Neural cell (in vitro differentiated cells): ENCODE results near the gene MTHFD1. TPM values are rescaled to one million over a fixed set of nuclear protein-coding genes. Genes with fewer than 3 reads are reported as not detected.

Experiments
- H2AFZ ChIP-seq: fragments of 200-600, 300-800 bp; sonication (generic), shearing (Covaris generic); 2 replicates; pipeline ENCODE4 v1.6.0; 2014; ENCODE audit warnings: low read depth, mild to moderate bottlenecking, antibody characterized with exemption, low read length, moderate library complexity
- H3F3A ChIP-seq: fragments of 200-600 bp; shearing (Covaris generic); 2 replicates; pipeline ENCODE4 v1.6.1; 2016; ENCODE audit warnings: mild to moderate bottlenecking, moderate library complexity, mixed read lengths, antibody characterized with exemption, low read length; ENCODE audit not compliant: insufficient read depth, poor library complexity, severe bottlenecking
- H3K27ac ChIP-seq: fragments of 200-600, 300-800 bp; sonication (generic), shearing (Covaris generic); 2 replicates; pipeline ENCODE4 v1.5.1; 2014; ENCODE audit warnings: mild to moderate bottlenecking, low read length, moderate library complexity
- H3K27me3 ChIP-seq: fragments of 300-800, 200-600 bp; sonication (generic), shearing (Covaris generic); 2 replicates; pipeline ENCODE4 v1.6.0; 2014; ENCODE audit warnings: mild to moderate bottlenecking, low read depth, low read length, moderate library complexity; ENCODE audit not compliant: insufficient read depth
- H3K36me3 ChIP-seq: fragments of 300-800, 200-600 bp; sonication (generic), shearing (Covaris generic); 2 replicates; pipeline ENCODE4 v1.5.1; 2014; ENCODE audit warnings: mild to moderate bottlenecking, antibody characterized with exemption, low read length, moderate library complexity; ENCODE audit not compliant: insufficient read depth
- H3K4me2 ChIP-seq: fragments of 300-800, 200-600 bp; sonication (generic), shearing (Covaris generic); 2 replicates; pipeline ENCODE4 v1.6.0; 2014; ENCODE audit warnings: mild to moderate bottlenecking, low read length
- H3K4me3 ChIP-seq: fragments of 300-800, 200-600 bp; sonication (generic), shearing (Covaris generic); 2 replicates; pipeline ENCODE4 v1.5.1; 2014; ENCODE audit warnings: mild to moderate bottlenecking, low read length, moderate library complexity
- H3K79me2 ChIP-seq: fragments of 200-600 bp; shearing (Covaris generic); replicated peaks from 2 replicates; pipeline ENCODE4 v1.6.0; 2014; ENCODE audit warnings: mild to moderate bottlenecking, low read length, moderate library complexity; ENCODE audit not compliant: insufficient read depth
- H3K9ac ChIP-seq: fragments of 300-800, 200-600 bp; sonication (generic), shearing (Covaris generic); 2 replicates; pipeline ENCODE4 v1.6.1; 2016; ENCODE audit warnings: mild to moderate bottlenecking, low read length, mixed read lengths
- H3K9me2 ChIP-seq: fragments of 200-600 bp; shearing (Covaris generic); 2 replicates; pipeline ENCODE4 v1.6.1; 2016; ENCODE audit warnings: mild to moderate bottlenecking, low read length, mixed read lengths; ENCODE audit not compliant: insufficient read depth
- H3K9me3 ChIP-seq: fragments of 200-600, 300-800 bp; sonication (generic), shearing (Covaris generic); 2 replicates; pipeline ENCODE4 v1.6.1; 2016; ENCODE audit warnings: mild to moderate bottlenecking, mixed run types, low read length, moderate library complexity, mixed read lengths
- H4K20me1 ChIP-seq: fragments of 200-600 bp; shearing (Covaris generic); 2 replicates; pipeline ENCODE4 v1.6.1; 2016; ENCODE audit warnings: mild to moderate bottlenecking, mixed run types; ENCODE audit not compliant: insufficient read depth
- CTCF ChIP-seq: fragments of 450-650 bp; IDR thresholded peaks from 2 replicates; pipeline ENCODE4 v1.5.1; 2014; ENCODE audit warnings: antibody characterized with exemption, mild to moderate bottlenecking, moderate library complexity; ENCODE audit not compliant: poor library complexity, severe bottlenecking
- EP300 ChIP-seq: fragments of 450-650 bp; conservative IDR thresholded peaks from 2 replicates; pipeline ENCODE4 v1.6.1; 2014; ENCODE audit warnings: antibody characterized with exemption, mild to moderate bottlenecking, moderate library complexity; ENCODE audit not compliant: poor library complexity, severe bottlenecking
- EZH2 ChIP-seq: fragments of 200-600, 300-800 bp; shearing (Covaris generic), sonication (generic); IDR thresholded peaks from 2 replicates; pipeline ENCODE4 v1.6.1; 2014; ENCODE audit warnings: antibody characterized with exemption, low read length, borderline replicate concordance, mild to moderate bottlenecking; ENCODE audit not compliant: insufficient read depth, poor library complexity, severe bottlenecking
- MXI1 ChIP-seq: fragments of 450-650 bp; conservative IDR thresholded peaks from 2 replicates; pipeline ENCODE4 v1.6.1; 2014; ENCODE audit warnings: antibody characterized with exemption, mild to moderate bottlenecking; ENCODE audit not compliant: poor library complexity, severe bottlenecking
- POLR2AphosphoS5 ChIP-seq: IDR thresholded peaks from 2 replicates; pipeline ENCODE4 v1.6.1; 2012
- RAD21 ChIP-seq: fragments of 450-650 bp; conservative IDR thresholded peaks from 2 replicates; pipeline ENCODE4 v1.6.1; 2014; ENCODE audit warnings: antibody characterized with exemption, mild to moderate bottlenecking, moderate library complexity
- REST ChIP-seq: IDR thresholded peaks from 2 replicates; pipeline ENCODE4 v1.6.1; 2012; ENCODE audit warnings: borderline replicate concordance
- SMC3 ChIP-seq: fragments of 450-650 bp; conservative IDR thresholded peaks from 2 replicates; pipeline ENCODE4 v1.6.1; 2014; ENCODE audit warnings: antibody characterized with exemption, mild to moderate bottlenecking, moderate library complexity; ENCODE audit not compliant: poor library complexity
- TAF1 ChIP-seq: IDR thresholded peaks from 2 replicates; pipeline ENCODE4 v1.6.1; 2012; ENCODE audit warnings: low read depth
- polyA plus RNA-seq: library from polyadenylated mRNA; depleted of rRNA; stranded (reverse); fragments of >200 nt; gene quantifications from 2 replicates; pipeline ENCODE4 v1.2.3, GENCODE V29; 2014

MTHFD1 gene
- polyA plus RNA-seq, 1 donor from 2014 or later = 5.4 TPM

DNA sequence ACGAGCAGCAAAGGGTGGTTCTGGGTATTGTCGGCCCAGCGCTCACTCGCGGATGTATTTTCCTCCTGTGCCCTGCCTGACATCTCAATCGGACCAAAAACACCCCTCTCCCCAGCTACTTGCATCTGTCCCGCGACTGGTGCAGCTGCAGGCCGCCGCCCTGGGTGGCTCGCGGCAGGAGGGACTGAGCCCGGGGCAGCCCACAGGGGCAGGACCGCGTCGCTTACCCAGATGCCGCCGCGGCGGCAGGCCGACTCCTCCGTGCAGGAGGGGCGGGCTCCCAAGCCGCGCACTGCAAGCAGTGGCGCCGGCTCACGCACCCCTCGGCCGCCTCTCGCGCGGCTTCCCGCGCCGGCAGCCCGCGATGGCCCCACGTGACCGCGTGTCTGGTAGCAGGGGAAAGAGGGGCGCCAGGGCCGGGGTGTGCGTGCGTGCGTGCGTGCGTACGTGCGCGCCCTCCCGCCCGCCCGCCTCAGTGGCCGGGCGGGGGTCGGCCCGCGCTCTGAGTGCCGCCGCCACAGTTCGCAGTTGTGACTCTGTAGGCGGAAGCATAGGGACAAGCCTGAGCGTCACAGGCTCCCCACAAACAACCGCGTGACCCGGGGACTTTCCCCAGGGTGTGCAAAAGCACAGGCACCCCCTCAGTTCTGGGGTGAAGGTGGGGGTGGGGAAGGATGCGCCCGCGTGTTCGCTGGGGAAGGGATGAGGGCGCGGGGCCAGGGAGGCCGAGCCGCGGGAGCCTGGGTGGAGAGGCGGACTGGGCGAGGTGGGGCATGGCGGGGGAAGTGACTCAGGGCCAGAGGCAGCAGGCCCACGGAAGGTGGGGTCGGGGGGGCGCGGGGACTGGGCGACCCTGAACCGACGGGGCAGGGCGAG, 115.5 kb downstream of the MTHFD1 start, which contains the start of gene ZBTB25:
ZBTB25 (minus strand) TSS at position 405 of the 876 bp plus-strand sequence. CDS start 13,305 bp downstream, outside the sequence.
- no peaks in the 10 kb centered on the region for H4K20me1 ChIP-seq
- peaks cover 58% of the 10 kb centered on the region for H3K79me2 ChIP-seq
- peak within 1 kb of the TSS; percentile 98 for H2AFZ ChIP-seq

More for the DNA sequence above, 115.5 kb downstream of the MTHFD1 start, which contains the start of gene ZBTB25:
- Histone ChIP-seq H3K9me2 (no peaks in the 10 kb centered on the region), H3K27me3 (no peaks in the 10 kb centered on the region), H3F3A (no peaks in the 10 kb centered on the region), H3K4me2 (peak within 1 kb of the TSS; percentile 95), H3K36me3 (no peaks in the 10 kb centered on the region), H3K4me3 (peak within 1 kb of the TSS; percentile 98), H3K9ac (peak within 1 kb of the TSS; percentile 99), H3K27ac (peak within 1 kb of the TSS; percentile 97), H3K9me3 (no peaks in the 10 kb centered on the region)
- TF ChIP-seq REST (peak; percentile 87), RAD21 (no peak), SMC3 (no peak), MXI1 (peak; percentile 60), POLR2AphosphoS5 (peak; percentile 89), CTCF (peak; percentile 22), EZH2 (no peak), TAF1 (peak; percentile 94), EP300 (peak; percentile 41)
